ENCODE results near the gene SCAP.
"Not testable (repeated sequence)": the region's sequence is repeated elsewhere in the genome, so short reads cannot be mapped to it uniquely, and the experiment has no call there.

DNA sequence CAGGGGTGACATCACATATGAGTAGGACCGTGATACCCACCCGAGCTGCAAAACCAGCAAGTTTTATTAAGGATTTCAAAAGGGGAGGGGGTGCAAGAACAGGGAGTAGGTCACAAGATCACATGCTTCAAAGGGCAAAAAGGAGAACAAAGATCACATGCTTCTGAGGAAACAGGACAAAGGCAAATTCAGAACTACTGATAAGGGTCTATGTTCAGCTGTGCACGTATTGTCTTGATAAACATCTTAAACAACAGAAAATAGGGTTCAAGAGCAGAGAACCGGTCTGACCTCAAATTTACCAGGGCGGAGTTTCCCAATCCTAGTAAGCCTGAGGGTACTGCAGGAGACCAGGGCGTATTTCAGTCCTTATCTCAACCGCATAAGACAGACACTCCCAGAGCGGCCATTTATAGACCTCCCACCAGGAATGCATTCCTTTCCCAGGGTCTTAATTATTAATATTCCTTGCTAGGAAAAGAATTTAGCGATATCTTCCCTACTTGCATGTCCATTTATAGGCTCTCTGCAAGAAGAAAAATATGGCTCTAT lies 16.1 kb downstream of the SCAP start:
- not testable (repeated sequence) for TF ChIP-seq CTCF (IDR thresholded peaks at IDR 0.05 in 2 of 3, conservative IDR thresholded peaks at IDR 0.05 in 1 of 3; ENCODE audit: borderline replicate concordance in 1 of 3, insufficient read depth in 1 of 3, low read depth in 2 of 3, low read length in 2 of 3); SRF (IDR thresholded peaks at IDR 0.05; ENCODE audit: low read depth); EGR1 (IDR thresholded peaks at IDR 0.05; ENCODE audit: low read depth); POLR2A (IDR thresholded peaks at IDR 0.05; ENCODE audit: borderline replicate concordance, extremely low read depth, insufficient read depth, insufficient read length); REST (IDR thresholded peaks at IDR 0.05; ENCODE audit: low read depth); ELF1 (IDR thresholded peaks at IDR 0.05; ENCODE audit: borderline replicate concordance, low read depth)
- TF ChIP-seq, protein P1, sequence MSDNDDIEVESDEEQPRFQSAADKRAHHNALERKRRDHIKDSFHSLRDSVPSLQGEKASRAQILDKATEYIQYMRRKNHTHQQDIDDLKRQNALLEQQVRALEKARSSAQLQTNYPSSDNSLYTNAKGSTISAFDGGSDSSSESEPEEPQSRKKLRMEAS (IDR thresholded peaks at IDR 0.05), result not testable (repeated sequence)

All from HCT116 (cell line).